ENCODE measurements around the gene RBMS3. TPM values are rescaled to one million over a fixed set of nuclear protein-coding genes. Genes with fewer than 3 reads are reported as not detected.

Gene RBMS3
- total and polyA plus RNA-seq, 3 donors from 2014 or later, result 5.6 to 36.2 (median 19.7) TPM

DNA sequence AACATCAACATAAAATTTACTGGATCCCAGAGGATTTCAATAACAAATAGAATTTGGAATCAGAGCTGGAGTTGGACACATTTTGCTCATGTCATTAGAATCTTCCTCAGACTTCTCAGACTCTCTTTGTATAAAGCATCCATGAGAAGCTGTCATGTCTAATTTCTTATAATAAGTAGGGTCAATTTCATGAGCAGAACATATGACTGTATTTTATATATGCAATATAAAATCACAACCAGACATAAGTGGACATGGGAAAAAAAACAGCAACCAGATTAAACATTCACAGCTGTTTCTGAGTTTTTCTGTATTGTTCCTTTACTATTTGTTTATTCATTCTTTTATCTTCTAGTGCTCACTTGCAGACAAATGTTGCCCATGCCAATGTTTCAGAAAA lies 325.5 kb downstream of the RBMS3 start:
- intact Hi-C loops (cut with DNase I; ENCODE audit: low total_unique reads), result no loop called here
- peaks cover 3% of the 10 kb centered on the region for H3K4me1 ChIP-seq
- H3K27ac ChIP-seq, result no peak overlapping the region
- no peaks in the 10 kb centered on the region for H3K27me3 ChIP-seq
- H3K9me3 ChIP-seq, result no peaks in the 10 kb centered on the region
- H3K4me3 ChIP-seq, result no peak overlapping the region
- H3K36me3 ChIP-seq (ENCODE audit: low read depth, missing control alignments), result no peaks in the 10 kb centered on the region
- no peak for DNase-seq
- no peak for TF ChIP-seq POLR2A (IDR thresholded peaks at IDR 0.05)
- TF ChIP-seq, protein P1, sequence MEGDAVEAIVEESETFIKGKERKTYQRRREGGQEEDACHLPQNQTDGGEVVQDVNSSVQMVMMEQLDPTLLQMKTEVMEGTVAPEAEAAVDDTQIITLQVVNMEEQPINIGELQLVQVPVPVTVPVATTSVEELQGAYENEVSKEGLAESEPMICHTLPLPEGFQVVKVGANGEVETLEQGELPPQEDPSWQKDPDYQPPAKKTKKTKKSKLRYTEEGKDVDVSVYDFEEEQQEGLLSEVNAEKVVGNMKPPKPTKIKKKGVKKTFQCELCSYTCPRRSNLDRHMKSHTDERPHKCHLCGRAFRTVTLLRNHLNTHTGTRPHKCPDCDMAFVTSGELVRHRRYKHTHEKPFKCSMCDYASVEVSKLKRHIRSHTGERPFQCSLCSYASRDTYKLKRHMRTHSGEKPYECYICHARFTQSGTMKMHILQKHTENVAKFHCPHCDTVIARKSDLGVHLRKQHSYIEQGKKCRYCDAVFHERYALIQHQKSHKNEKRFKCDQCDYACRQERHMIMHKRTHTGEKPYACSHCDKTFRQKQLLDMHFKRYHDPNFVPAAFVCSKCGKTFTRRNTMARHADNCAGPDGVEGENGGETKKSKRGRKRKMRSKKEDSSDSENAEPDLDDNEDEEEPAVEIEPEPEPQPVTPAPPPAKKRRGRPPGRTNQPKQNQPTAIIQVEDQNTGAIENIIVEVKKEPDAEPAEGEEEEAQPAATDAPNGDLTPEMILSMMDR (IDR thresholded peaks at IDR 0.05), result no peak

DNA sequence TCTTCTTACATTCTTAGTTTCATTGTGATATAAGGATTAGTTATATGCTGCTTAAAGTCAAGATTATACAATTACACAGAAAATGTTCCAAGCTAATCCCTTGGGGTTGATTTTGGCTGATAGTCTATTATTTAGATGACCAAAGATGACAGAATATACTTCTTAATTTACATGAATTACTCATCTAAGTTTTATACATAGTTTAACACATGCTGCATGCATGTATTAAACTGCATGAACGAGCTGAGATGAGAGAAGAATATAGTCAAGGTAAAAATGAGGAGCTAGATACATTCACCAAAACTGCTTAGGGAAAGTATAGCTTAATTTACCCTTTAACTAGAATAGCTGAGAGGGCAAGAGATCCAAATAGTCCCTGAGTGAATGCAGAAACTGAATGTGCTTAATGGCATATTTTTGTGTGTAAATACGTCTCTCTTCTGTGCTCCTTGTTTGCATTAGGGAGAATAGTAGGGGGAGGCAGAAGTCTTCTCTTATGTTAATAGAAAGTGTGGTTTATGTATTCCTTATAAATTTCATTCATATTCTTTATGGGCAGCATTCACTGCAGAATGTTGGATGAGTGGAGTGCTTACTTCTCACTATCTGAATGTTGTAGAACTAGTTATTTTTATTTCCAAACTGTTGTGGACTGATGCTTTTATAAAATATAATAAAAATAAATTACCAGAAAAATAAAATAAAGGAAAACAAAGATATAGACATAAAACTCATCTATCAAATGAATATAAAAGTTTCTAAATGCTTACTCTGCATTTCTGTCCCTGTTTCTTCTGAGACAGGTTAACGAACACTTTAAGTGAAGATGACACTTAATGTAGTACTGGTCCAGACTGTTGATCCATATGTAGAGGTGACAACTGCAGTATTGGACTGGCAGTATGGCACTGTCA lies 327.8 kb downstream of the RBMS3 start:
- Histone ChIP-seq H3K27ac (no peak overlapping the region), H3K4me3 (no peak overlapping the region), H3K27me3 (no peaks in the 10 kb centered on the region), H3K9me3 (no peaks in the 10 kb centered on the region), H3K36me3 (ENCODE audit: low read depth, missing control alignments) (no peaks in the 10 kb centered on the region), H3K4me1 (no peaks in the 10 kb centered on the region)
- DNase-seq, result no peak
- intact Hi-C loops (cut with DNase I; ENCODE audit: low total_unique reads), result no loop called here
- 85 to 92% methylated on average over 3 of the region's 3 CpGs for WGBS, 2 donors
- TF ChIP-seq, protein P1 (IDR thresholded peaks at IDR 0.05), result no peak
- no peak for TF ChIP-seq POLR2A (IDR thresholded peaks at IDR 0.05)

DNA sequence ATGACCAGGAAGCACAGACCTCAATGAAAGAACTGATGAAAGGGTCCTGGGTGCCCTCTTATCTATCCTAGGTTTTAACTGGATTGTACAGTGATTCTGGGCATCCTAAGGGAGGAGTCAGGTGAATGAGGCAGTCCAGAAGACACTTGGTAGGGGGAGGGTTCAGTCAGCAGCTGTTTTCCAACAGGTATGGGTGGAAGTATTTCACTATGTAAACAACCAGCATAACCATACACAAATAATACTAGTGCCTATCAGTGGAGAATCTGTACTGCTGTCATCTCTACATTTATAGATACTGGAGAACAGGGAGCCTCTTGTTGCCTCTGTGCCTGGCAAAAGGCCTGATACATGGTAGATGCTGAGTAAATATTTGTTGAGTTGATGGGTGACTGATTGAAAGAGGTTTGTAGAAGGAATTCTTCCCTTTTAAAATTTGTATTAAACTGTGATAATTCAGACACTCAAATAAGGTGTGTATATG lies 328.5 kb downstream of the RBMS3 start:
- intact Hi-C loops (cut with DNase I; ENCODE audit: low total_unique reads), result no loop called here
- TF ChIP-seq, protein P1 (IDR thresholded peaks at IDR 0.05), result no peak
- TF ChIP-seq POLR2A (IDR thresholded peaks at IDR 0.05), result no peak
- Histone ChIP-seq H3K27ac (no peak overlapping the region), H3K9me3 (no peaks in the 10 kb centered on the region), H3K27me3 (no peaks in the 10 kb centered on the region), H3K4me3 (no peak overlapping the region), H3K4me1 (no peaks in the 10 kb centered on the region), H3K36me3 (ENCODE audit: low read depth, missing control alignments) (no peaks in the 10 kb centered on the region)
- DNase-seq, result no peak

DNA sequence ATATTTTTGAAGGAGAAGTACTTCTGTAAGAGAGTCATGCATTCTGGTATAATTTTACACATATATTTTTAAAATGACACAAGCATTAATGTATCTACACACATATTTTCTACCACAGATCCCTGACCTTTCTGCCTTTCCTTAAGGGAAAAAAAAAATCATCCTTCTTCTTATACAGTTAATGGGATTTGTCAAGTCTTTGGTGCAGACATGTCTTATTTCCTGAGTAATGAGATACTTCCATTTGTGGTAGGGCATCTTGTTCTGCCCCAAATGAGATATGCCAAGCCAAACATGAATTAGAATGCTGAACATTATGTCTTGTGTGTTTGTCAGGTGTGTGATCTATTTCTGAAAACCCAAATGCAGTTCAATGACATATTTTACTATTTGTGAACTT lies 329.9 kb downstream of the RBMS3 start:
- Histone ChIP-seq H3K27me3 (no peaks in the 10 kb centered on the region), H3K4me1 (no peaks in the 10 kb centered on the region), H3K27ac (no peak overlapping the region), H3K4me3 (no peak overlapping the region), H3K9me3 (no peaks in the 10 kb centered on the region), H3K36me3 (ENCODE audit: low read depth, missing control alignments) (no peaks in the 10 kb centered on the region)
- TF ChIP-seq, protein P1 (IDR thresholded peaks at IDR 0.05), result no peak
- no peak for TF ChIP-seq POLR2A (IDR thresholded peaks at IDR 0.05)
- no peak for DNase-seq
- intact Hi-C loops (cut with DNase I; ENCODE audit: low total_unique reads), result no loop called here

DNA sequence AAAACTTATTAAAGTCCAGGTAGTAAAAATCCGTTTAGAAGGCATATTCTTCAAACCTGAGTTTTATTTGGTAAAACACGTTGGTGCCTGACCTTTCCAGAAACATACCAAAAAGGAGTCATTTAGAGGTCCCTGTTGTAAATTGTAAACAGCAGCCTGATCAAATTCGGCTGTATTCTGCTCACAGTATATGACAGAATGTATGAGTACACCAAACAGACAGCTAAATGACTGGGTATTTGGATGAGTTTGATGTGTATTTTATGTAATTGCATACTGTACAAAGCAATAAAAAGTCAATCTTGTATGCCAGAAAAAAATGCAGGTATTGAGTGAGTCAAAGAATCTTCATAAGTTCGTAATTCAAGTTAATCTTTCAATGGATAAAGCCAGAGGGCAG lies 330.4 kb downstream of the RBMS3 start:
- Histone ChIP-seq H3K27me3 (no peaks in the 10 kb centered on the region), H3K9me3 (no peaks in the 10 kb centered on the region), H3K36me3 (ENCODE audit: low read depth, missing control alignments) (no peaks in the 10 kb centered on the region), H3K4me1 (no peaks in the 10 kb centered on the region), H3K4me3 (no peak overlapping the region), H3K27ac (no peak overlapping the region)
- intact Hi-C loops (cut with DNase I; ENCODE audit: low total_unique reads), result no loop called here
- no peak for DNase-seq
- 83 to 90% methylated on average over 4 of the region's 4 CpGs for WGBS, 2 donors
- TF ChIP-seq, protein P1 (IDR thresholded peaks at IDR 0.05), result no peak
- no peak for TF ChIP-seq POLR2A (IDR thresholded peaks at IDR 0.05)
